Inferior parietal cortex (tissue), 1 donor: Measurements from ENCODE around the gene PRG3.
A peak's percentile ranks its signal among the peaks of the same experiment; 100 is the strongest.
"Not testable (repeated sequence)": the region's sequence is repeated elsewhere in the genome, so short reads cannot be mapped to it uniquely, and the experiment has no call there.

Source experiments
- DNase-seq: peaks from one replicate; pipeline ENCODE4 v3.0.0-alpha.2; 2016; ENCODE audit errors: extremely low spot score

PRG3 gene

DNA sequence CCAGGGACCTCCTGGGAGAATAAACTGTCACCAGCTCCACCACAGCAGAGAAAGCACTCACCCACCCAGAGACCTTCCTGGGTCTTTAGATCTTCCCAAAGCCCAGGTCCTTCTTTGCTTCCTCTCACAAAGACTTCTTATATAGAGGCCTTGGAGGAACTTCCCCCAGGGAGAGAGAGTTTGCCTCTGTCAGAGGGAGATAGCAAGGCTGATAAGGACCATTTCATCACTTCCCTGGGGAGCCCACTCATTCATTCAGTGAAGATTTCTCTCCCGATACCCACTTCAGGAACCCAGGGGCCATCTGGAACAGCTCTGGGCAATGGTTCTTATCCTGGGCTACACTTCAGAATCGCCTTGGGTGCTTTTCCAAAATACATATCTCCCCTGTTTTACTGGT, 9.6 kb upstream of the PRG3 start, which contains the start of gene PRG2:
Gene PRG2 (minus strand): TSS at position 116 of the 400 bp plus-strand sequence. CDS start 706 bp downstream, outside the sequence.
- DNase-seq: no peak

DNA sequence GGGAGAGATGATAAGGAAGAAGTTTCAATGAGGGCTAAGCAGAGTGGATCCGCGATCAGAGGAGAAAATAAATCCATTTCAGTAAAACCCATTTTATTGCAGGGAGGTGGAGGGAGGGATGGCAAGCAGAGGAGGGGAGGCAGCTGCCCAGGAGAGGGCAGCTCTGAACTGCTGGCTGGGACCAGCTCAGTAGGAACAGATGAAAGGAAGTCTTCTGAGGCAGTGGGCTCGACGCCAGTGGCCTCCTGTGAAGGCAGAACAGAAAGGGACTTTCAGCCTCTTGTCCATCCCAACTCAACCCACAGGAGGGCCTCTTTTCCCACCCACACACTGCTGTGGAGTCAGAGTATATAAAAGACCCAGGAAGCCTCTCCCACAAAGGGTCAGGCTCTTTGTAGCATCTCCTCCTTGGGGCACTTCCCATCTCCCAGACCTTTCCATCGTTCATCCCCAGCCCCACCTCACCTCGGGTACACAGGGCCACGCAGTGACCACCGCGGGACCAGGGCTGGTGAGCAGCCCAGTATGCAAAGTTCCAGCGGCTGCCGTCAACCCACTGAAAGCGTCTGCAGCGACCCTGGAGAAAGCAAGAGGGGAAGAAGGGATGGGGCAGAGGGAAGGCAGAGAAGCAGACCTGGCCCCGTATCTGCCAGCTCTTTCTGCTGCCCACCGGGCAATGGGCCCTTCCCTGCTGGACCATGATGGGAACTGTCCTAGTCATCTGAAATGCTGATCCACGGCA, 6.5 kb upstream of the PRG3 start:
- no peak for DNase-seq

GRCh38 chr11:57386178-57386940, 5.4 kb upstream of the PRG3 start:
- DNase-seq: no peak

DNA sequence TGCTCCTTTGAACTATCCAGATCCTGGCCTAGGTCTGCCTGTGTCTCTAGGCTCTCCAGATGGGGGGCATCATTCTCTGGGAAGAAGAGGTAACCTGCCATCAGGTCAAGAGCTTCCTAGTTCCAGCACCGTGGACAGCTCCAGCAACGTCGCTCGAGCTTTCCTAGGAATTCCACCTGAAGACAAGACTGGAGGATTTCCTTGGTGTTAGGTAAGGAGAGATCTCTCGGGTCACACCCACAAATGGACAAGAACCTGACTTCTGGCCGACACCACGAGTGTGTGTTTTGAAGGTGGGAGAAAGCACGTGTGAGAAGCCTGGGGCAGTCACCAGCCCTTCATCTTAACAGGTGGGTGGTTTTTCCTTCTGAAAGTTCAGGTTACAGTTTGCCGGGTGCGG, 1.2 kb downstream of the PRG3 start:
- no peak for DNase-seq

DNA sequence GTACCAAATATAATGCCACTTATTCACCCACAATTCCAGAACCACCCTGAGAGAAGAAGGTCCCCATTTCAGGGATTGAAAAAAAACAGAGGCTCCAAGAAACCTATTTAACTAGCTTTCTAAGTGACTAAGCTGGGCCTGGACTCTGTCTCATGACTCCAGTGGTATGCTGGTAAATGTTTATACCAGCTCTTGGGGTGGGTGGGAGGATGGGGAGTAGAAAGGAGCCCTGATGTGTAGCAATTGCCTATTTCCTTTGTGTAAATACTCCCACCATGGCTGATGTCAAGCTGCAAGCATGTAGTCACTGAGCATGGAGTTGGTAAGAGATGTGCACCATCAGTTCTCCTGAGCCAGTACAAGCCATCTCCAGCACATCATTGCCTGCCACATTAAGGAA, 2.8 kb downstream of the PRG3 start:
- DNase-seq: no peak

DNA sequence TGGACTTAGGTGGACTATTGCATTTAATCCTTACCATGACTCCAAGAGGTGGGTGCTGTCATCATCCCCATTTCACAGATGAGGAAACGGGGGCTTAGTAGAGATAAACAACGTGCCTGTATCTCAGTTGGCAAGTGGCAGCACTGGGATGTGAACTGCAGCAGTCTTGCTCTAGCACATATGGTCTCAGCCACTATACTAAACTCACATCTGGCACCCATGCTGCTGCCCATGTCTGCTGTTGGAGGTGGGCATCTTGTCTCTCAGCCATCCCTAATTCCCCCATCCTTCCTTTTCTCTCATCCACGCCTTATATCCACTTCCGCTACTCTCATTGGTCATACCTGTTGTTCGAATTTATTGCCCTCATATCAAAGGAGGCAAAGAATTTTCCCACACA, 3.8 kb downstream of the PRG3 start:
- DNase-seq: no peak

- no peak for DNase-seq
Measured at GRCh38 chr11:57376095-57377090, 4.6 kb downstream of the PRG3 start.

DNA sequence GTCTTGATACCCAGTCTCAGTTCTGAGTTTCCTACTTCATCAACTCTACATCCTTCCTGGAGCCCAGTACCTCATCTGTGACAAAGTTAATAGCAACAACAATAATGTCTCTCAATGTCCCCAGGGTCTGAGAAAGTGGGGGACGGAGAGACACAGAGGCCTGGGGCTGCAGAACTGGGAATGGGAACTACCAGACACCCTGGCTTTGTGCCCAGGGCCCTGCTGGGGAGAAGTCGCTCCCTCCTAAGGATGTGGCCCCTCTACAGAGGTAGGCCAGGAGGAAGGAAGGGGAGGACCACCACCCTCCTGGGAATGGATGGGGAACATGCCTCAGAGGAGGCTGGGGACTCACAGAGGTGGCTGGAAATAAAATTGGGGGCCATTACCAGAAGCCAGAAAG, 5.5 kb downstream of the PRG3 start:
- no peak for DNase-seq

- DNase-seq: no peak
Measured at GRCh38 chr11:57374966-57375365, 6.0 kb downstream of the PRG3 start.

- no peak for DNase-seq
Measured at GRCh38 chr11:57373146-57373545, 7.8 kb downstream of the PRG3 start.

- DNase-seq: no peak
Measured at GRCh38 chr11:57370941-57371340, 10.0 kb downstream of the PRG3 start.

DNA sequence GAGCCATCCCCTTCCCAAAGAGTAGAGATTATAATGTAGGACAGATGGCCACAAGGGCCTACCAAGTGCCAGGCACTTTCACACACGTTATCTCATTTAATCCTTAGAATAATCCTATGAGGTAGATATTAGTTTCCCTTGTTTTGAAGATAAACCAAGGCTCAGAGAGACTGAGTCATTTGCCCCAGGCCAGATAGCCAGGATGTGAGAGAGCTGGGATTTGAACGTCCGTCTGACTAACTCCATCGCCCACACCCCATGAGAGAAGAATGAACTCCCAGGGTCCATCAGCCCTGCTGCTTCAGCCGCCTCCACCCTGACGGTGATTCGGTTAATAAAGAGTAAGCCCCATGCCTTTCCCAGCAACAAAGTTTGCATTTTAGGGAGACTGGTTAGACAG, 10.7 kb downstream of the PRG3 start:
- no peak for DNase-seq

DNA sequence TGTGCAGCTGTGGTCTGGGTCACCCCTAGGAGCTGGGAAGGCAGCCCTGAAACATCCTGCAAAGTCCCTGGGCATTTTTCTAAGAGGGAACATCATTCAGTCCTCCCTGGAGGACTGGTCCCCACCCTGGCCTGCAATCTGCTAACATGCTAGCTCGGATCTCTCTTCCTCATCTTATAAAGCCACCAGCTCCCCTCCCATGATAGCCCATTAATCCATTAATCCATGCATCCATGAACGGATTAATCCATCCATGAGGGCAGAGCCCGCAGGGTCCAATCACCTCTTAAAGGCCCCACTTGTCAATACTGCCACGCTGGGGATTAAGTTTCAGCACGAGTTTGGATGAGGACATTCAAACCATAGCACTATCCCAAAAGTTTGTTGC, 12.1 kb downstream of the PRG3 start:
- no peak for DNase-seq

DNA sequence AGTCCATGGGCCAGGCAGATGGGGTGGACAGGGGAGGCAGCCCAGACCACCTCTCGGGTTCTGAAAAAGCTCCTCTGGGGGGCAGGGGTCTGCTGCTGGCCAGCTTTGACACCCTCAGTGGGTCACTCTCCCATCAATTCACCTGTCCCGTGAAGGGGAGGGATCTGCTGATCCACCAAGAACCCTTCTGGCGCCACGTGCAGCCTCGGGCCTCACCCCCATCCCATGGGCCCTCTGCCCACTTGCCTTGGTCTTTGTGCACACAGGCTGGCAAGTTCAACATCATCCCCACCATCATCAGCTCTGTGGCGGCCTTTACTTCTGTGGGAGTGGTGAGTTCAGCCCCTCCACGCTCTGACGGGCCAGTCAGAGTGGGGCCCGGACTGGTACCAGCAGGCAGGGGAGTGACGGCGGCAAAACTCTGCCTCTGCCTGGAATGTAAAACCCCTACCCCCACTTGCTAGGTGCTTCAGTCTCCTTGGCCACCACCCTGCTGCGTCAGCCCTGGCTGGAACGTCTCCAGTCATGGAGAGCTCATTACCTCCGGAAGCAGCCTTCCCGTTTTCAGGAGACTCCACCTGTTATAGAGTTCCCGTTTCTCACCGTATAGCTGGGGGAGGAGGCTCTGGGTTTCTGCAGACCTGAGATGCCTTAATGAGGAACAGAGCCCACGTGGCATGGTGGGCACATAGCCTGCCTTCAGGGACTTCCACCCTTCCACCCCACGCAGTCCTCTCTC, 12.7 kb downstream of the PRG3 start:
- no peak for DNase-seq

DNA sequence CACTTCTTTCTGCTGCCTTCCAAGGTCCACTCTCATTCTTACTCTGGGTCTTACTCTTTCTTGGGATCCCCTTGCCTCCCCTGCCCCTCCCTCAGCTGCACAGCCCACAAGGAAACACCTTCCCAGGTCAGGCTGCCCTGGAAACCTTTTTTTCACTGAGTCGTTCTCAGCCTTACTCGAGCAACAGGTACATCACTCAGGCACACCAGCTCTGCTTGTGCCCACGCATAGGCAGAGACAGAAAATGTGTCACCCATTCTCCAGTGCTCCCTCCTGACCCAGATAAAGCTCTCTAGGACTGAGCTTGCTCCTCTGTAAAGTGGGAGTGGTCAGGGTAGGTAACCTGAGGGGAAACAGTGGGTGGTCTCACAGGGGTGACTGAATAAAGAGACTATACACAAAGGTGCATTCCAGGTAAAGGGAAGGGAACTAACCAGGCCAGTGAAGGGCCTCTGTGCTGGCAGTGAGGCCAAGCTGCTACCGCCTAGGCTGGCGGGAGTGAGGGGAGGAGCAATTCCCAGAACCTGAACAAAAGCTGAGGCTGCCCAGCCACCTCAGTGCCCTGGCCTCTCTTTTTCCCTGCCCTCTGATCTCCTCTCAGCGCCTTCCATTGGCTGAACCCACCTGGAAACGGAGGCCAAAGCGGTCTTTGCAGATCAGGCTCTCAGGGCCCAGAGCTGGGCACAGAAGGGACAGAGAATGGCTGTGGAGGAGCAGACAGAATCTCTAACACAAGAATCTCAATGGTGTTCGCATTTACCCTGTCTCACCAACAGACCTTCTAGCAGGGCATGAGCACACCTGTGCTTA, 15.9 kb downstream of the PRG3 start:
- DNase-seq: no peak

GRCh38 chr11:57363131-57364080, 17.5 kb downstream of the PRG3 start:
- peak; percentile 47 for DNase-seq

GRCh38 chr11:57361926-57362325, 19.0 kb downstream of the PRG3 start:
- DNase-seq: no peak

- DNase-seq: not testable (repeated sequence)
Measured at GRCh38 chr11:57361420-57361819, 19.5 kb downstream of the PRG3 start.

- DNase-seq: no peak
Measured at GRCh38 chr11:57360991-57361390, 20.0 kb downstream of the PRG3 start.
